Inflammatory macrophage treated with lipopolysaccharide for 4 hours (primary cell): ENCODE measurements around the gene SETD3.

ENCODE experiments used
- DNase-seq: peaks from one replicate; pipeline ENCODE4 v3.0.0-alpha.2; 2020

The SETD3 gene

DNA sequence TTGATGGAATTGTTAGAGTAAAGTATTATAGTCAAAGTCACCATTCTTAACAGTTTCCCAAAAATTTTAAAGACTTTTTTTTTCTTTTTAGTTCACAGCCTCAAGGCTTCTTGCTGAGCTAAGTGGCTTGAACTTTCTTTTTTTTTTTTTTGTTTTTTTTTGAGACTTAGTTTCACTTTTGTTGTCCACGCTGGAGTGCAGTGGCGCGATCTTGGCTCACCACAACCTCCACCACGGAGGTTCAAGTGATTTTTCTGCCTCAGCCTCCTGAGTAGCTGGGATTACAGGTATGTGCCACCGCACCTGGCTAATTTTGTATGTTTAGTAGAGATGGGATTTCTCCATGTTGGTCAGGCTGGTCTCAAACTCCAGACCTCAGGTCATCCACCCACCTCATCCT is 92.8 kb downstream of the SETD3 start:
- DNase-seq: peak; percentile 1

DNA sequence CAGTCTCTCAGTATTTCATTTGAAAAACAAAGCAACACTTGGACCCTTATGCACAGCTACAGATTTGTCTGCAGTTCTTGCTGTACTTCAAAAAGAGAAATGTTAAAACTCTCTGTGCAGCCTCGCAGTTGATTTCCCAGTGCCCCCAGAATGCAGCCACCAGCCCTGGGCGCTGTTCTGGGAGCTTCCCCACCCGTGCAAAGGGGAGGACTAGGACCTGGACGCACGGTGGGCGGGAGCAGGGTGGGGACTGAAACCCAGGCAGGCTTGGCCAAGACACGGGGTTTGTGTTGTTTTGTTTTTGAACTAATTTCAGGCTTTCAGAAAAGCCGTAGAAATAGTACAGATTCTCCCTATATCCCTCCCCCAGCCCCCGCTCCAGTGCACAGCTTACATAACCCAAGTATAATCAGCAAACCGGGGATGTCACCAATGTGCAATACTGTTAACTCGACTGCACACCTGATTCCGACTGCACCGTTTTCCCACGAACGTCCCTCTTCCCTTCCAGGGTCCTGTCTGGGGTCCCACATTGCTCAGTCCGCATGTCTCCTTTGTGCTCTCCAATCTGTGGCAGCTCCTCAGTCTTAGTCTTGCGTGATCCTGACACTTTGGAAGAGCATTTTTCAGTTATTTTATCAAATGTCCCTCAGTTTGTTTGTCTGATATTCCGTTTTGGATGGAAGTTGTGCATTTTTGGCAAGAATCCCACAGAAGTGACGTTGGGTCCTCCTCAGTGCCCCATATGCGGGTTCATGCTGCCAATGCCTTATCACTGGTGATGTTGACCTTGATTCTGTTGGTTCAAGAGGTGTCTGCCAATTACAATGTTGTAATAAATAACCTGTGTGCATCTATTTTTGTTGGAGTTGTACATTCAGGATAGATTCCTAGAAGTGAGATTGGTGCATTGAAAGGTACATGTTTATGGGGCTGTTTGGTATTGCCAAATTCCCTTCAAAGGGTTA is 95.9 kb downstream of the SETD3 start:
- DNase-seq: no peak

DNA sequence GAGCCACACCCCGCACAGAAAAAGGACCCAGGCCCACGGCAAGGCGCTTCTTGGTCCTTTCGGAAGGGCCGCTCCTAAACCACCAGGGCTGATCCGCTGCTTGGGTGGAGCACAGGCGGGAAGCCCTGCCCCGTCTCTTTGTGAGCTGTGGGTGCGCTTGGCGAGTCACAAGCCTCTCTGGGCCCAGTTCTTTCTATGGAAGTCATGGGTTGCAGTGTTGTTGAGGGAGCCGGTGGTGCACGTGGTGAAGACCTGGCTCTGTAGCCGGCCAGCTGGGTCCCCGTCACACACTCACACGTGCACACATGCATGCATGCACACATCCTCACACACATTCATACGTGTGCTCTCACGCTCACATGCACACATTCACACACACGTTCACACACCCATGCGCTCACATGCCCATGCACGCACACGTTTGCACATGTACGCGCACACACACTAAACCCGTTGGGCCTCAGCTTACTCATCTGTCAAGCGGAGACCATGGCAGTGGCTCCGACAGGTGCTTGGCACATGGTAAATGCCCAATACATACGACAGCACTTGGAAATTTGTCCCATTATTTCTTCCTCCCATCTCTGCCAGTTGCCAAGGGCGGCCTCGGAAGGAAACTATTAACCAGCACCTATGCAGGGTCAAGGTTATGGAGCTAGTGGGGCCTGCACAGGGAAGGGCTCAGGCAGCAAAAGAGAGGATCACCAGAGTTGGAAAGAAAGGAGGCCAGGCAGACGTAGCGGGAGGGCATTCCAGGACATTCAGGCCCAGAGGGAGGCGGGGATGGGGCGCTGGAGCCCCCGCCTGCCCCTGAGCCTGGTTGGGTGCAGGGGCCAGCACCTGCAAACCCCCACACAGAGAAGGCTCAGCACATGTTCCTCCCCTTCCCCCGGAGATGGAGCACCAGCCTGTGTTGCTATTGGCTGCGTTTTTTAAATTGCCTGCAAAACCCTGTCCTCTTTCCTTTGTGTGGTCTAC is 96.9 kb downstream of the SETD3 start:
- DNase-seq: no peak

DNA sequence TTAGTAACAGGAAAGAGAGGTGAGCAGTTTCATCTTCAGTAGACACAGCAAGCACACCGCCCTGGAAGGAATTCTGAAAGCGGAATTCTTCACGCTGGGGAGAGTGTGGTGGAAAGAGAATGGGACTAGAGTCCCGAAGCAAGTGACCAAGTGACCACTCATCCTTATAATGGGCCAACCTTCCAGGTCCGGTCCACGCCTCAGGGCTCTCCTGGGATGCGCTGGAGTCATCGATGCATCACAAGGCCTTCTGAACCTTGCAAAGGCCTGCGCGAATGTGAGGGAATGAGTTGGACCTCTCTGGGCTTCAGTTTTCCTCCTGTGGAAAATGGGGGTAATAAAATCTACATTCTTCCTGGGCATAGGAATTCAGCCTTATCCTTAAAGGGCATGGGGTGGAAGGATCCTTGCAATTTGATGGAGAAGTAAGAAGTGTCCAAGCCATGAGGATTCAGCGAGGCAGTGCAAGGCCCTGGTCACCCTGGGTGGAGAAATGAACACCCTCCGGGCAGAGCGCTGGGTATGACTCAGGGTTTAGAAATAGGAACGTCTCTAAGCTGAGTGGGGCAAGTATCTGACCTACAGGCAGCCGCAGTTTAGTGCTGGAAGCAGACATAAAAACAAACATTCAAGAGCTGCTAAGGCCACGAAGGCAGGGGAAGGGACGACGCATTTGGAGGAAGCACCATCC is 97.7 kb downstream of the SETD3 start:
- no peak for DNase-seq

DNA sequence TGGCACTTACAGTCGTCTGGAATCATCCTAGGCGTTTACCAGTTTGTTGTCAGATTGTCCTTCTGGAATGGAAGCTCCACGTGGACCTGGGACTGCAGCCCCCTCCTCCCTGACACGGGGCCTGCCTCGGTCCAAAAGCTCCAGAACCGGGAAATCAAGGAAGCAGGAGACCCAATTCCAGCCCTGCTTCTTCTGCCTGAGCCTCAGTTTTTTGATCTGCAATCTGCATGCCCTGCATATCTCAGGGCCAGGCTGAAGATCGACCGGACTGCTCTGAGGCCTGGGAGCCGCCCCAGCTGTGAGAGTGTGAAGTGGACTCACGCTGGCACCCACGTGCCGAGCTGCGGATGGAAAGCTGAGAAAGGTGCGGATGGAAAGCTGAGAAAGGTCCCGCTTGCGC is 98.6 kb downstream of the SETD3 start:
- DNase-seq: no peak

DNA sequence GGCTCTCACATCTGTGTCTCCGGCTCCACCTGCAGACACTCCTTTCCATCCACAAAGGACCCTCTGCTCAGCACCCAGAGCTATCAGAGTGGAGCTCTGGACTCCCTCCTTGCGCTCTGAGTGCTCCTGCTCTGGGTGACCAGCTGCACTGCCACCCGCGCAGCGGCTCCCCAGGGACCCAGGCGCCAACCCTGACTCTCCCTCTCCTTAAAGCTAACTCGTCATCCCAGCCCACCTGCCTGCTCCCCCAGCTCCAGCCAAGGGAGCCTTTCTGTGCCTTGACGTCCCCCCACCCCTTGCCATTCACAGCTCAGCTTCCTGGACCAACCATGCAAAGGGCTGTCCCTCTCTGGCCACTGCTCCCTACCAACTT is 99.0 kb downstream of the SETD3 start:
- DNase-seq: no peak

DNA sequence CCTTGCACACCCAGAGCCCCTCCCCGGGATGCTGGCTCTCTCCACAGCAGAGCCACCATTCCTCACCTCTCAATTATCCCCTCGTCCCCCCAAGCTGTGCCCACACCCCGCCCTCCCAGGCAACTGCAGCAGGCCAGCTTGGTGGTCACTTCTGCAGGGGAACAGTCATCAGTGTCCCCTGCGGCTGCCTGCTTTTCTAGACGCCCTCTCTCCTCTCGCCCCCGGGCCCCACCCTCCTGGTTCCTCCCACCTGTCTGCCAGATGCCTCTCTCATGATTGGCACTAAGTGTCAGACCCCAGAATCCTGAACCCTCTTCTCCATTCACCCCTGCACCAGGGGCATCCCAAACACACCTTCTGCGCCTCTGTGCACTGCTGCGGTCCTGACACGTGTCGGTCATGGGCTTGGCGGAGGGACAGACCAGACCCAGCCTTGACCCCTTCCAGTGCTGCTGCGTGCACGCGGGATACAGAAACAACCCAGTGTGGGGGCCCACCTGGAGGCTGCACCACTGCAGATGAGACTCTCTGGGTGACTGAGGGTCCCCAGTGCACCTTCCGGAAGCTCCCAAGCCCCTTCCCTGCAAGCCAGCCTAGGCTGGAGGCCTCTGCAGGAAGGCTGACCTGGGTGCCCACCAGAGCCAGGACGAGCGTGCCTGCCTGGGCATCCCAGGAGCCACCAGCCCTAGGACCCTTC is 99.5 kb downstream of the SETD3 start:
- no peak for DNase-seq

DNA sequence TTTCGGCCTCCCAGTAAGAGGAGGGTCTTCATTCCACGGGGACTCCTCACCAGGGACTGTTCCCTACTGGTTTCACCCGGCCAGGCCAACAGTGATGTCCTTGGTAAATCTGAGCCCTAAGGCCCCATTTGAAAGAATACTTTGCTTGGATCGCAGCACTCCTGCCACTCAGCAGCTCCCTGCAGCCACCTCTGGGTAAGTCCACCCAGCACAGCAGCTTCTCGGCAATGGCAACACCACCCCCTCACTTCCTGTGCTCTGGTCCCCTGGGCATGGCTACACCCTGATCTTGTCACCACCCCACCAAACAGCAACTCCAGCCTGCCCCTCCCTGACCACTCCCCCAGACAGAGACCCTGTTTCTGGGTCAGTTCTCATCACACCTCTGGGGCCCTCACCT is 100.3 kb downstream of the SETD3 start:
- DNase-seq: no peak

DNA sequence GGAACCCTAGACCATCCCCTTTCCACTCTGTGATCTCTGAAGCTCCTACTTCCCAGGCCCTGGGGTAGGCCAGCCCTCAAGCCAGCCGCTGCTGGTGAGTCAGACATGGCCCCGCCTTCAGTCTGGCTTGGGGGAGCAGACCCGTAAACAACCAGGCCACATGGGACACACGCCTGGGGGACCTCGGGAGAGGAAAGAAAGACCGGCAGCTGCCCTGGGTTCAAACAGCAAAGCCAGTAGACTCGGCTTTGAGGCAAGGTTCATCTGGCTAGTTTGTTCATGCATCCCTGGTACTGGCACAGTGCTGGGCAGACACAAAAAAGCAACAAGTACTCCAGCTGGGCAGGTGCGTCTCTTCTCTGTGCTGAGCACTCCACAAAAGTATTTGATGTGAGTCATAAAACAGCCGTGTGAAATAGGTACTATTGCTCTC is 101.9 kb downstream of the SETD3 start:
- no peak for DNase-seq

DNA sequence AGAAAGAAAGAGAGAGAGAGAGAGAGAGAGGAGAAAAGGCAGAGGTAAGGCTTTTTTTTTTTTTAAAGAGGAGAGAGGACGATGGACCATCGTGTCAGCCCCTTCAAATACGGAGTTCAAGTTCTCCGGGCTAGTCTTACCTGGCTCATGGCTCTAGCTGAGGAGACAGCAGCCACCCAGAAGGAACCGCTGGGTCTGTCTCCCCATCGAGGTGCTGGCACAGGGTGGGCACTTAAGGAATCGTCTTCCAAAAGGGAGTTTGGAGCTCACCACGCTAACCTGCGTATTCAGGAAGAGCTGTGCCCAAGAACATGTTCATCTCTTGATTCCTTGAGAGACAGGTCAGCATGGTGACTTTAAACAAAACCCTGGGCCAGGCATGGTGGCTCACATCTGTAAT is 102.7 kb downstream of the SETD3 start:
- no peak for DNase-seq

DNA sequence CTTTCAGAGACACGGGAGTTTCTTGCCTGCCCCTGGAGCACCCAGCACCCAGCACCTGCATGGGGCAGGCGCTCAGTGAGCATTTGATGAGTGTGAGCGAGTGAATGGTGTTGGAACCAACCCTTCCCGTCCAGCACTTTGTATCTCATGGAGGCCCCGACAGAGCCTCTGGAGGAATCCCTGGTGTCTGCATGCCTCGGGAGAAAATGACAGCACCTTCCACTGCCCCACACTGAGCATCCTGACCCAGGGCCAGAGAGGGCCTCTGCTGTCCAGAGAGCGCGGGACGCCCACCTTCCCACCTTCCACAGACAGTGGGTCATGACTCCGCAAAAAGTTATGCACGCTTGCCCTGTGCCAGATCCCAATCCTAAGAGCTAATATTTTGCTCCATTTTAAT is 105.7 kb downstream of the SETD3 start:
- no peak for DNase-seq

DNA sequence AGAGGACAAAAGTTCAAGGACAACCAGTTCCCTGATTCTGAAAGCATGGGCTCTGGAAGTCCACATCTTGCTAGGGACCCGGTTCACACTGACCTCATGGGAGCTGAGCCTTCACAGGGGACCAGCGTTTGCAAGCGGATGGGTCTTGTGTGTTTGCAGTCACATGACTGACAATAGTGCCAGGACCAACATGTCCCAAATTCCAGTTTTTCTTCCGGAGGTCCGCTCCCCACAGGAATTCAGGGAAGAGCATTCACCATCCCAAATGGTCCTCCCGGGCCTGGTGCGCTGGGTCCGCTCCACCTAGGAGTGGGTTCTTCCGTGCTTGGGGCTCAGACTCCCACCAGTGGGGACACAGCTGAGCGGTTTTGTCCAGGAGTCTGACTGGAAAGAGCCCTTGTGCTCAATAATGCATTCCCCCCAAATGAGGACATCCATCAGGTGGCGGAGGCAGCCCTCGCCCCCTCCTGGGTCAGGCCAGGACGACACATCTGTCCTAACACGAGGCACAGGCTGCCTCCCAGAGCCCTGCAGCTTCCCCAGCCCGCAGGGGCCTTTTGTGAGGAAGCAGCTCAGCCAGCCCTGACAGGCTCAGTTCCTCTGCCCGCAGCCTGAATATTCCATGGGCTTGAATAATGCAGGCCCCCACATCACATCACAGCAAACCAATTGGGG is 116.9 kb downstream of the SETD3 start:
- DNase-seq: no peak

DNA sequence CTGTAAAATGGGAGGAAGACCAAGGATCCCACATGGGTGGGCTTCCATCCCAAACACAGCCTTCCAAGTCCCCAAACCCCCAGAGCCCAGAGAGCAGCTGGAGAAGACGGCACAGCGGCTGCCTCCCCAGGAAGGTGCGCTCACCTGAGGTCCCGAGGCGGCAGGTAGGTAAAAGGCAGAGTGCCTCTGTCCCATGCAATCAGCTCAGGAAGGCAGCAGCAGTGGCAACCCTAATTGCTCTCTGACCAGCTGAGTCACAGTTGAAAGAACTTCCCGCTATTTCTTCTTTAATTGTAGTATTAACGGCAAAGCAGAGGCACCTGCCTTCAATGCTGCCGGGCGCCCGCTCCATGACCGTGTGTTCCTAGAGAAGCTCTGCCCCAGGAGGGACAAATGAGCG is 117.6 kb downstream of the SETD3 start:
- DNase-seq: no peak

DNA sequence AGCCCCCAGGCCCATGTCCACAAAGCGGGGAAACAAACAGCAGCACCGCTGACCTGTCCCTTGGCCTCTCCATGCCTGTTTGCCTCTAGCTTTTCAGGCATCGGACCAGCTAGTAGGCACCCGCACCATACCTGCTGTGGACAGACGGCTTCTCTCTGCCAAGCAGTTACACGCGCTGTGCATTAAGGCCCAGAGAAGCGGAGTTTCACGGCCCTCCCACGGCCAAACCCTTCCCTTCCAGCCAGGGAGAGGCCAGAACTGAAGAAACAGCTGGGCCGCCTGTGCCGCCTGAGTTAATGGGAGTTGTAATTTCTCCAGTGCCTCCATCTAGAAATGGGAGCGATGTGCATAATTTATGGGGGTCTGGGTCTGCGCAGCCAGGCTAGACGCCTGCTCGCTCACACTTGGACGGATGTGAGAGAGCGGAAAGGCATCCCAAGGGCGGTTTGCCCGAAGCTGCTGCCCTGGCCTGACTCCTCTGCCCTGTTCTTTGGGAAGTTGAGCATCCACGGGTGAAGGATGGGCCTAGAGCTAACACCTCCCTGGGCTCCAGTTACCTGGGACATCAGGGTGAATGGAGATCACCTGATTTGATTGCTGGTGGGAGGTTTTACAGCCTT is 119.0 kb downstream of the SETD3 start:
- DNase-seq: no peak

DNA sequence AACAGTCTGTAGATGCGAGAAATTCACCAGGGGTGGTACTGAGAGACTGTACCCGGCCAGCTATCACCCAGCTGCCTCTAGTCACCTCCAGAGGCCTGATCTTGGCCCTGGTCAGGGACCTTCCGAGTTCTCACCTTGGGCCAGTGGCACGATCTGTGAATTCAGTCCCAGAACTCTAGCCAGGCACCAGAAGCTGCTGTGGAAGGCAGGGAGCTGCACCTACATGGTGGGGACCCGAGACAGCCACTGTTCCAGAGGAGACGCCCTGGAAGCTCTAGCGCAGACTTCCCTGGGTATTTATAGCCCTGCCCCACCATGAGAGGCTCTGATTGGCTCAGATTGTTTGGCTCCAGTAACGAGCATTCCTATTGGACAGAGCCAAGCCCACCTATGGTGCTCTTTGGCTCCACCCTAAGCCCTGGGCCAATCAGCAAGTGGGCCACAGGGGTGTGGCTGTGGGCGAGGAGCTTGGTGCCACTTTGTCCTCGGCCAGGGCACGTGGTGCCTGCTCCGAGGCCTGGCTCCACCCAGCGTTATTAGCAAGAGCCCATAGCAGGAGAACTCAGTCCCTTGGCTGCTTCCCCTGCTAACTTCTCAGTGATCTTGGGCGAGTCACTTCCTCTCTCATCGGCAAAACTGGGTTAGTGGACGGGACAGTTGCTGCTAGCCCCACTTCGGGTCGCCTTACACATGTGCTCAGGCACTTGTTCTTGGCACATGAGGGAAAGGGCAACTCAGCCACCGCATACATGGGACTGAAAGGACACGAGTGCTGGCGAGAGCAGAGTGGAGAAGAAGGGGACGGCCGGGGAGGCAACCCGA is 119.7 kb downstream of the SETD3 start:
- no peak for DNase-seq

DNA sequence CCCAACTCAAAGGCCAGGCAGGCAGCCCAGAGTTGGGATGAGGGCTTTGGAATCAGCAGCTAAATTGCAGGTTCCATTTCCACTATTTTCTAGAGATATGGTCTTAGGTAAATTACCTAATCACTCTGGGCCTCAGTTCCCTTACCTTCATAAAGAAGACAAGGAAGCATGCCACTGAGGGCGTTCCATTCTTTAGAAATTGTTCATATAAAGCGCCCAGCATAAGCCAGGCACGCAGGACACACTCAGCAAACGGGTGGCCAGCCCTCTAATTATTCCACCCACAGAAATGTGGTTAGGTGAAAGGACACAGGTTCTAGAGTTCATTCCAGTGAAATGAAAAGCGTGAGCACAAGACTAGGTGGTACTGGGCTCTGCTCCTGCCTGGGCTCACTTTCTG is 120.8 kb downstream of the SETD3 start:
- no peak for DNase-seq

DNA sequence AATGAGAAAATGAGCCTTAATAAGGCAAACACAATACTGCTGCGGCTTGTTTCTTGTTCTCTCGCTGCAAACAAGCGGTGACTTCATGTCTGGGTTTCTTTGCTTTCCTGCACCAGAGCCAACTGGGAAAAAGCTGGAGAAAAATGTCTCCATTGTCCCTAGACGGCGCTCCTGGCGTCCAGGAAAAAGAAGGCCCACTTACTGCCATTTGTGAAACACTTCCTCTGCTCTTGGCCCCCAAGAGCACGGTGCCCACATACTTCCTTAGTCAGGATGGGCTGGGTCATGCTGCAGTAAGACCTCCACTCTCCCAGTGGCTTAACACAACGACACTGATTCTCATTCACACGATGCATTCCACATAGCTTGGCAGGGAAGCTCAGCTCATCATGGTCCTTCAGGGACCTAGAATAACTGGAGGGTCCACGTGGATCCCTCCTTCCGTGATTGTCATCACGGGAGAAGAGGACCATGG is 122.7 kb downstream of the SETD3 start:
- no peak for DNase-seq

DNA sequence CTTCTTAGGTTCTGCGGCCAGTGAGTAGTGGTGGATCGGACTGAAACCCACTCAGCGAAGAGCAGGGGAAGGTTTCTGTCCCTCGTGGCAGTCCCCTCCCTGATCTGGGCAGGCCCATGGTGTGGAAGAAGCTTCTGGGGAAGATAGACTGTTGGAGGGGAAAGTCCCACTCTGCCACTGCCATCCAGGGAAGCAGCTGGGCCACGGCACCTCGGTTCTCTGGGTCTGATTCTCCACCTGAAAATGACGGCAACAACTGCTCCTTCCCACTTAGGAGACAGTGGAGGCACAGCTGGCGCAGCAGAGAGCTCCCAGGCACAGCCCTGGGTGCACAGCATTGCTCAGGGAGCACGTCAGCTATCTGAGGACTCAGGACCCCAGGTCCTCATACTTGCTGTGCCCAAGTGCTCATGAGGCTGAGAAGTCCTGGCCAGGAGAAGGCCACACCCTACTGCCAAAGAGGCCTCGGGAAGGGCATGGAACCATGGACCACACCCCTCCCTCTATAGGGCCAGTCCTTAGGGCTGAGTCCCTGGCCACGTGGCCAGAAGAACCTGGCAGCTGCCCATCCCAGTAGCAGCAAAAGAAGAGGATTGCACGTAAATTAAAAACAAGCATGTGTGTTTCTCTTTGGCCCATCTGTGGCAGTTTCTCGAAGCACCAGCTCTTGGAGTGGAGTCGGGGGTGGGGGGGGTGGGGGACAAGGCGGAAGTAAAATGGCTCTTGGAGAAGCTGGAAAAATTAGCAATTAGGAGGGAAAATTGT is 123.3 kb downstream of the SETD3 start:
- no peak for DNase-seq

DNA sequence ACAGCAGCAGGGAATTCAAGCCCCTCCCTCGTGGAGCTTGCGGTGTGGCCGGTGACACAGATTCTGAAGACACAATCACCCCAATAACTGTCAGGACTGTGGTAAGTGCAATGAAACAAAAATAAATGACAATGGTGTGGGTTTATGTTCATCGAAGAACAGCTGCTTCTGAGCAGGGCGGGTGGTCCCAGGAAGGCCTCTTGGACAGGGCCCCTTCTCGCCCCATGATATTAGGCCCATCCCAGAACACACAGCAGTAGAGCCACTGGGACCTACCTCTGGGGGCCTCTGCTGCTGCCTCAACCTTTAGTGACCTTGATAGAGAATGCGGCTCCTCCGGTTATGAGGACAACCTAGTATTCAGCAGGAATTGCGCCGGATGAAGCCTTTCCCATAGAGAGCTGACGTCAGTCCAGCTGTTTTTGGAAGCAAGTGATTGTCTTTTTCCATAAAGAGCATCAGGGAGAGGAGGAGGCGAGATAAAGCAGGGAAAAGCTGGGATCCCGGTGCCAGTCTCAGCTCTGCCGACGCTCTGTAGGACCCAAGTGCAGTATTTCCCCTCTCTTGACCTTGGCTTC is 124.5 kb downstream of the SETD3 start:
- no peak for DNase-seq
